HCT116 (cell line): ENCODE measurements around the gene PSMB4. TPM values are rescaled to one million over a fixed set of nuclear protein-coding genes. Genes with fewer than 3 reads are reported as not detected.

Source experiments
- ATAC-seq: fragments of 200-7000 bp; cut with Tn5 transposase; 2 replicates; pipeline ENCODE4 v1.9.1; 2020; ENCODE audit warnings: mild to moderate bottlenecking, moderate library complexity
- BruUV-seq: library from RNA; stranded (reverse); fragments of 400-500 nt; replicated peaks from 2 replicates; lab custom pipeline; 2021; lab: Mats Ljungman, UMichigan
- CTCF ChIA-PET: fragments of 300-600 bp; sonication (Branson Sonifier 250); formaldehyde crosslinking; loops from one replicate; lab custom pipeline; 2021; ENCODE audit warnings: antibody characterized with exemption; lab: Charles Lee
- POLR2A ChIA-PET: fragments of 300-600, 350-600 bp; sonication (Branson Sonifier 250); formaldehyde crosslinking; loops from one replicate; lab custom pipeline; 2021; ENCODE audit warnings: antibody characterized with exemption; lab: Charles Lee
- RAD21 ChIA-PET, 2 experiments: fragments of 300-600 bp; sonication (Branson Sonifier 250); formaldehyde crosslinking; loops; one replicate each; lab custom pipeline; 2023; ENCODE audit warnings: low total read pairs in 2 of 2; ENCODE audit not compliant: uncharacterized antibody in 2 of 2, unreplicated experiment in 2 of 2, low non-redundant PET in 1 of 2; lab: Charles Lee
- DNase-seq: peaks from one replicate; pipeline ENCODE4 v3.0.0-alpha.2; 2010; ENCODE audit warnings: low read depth, low spot score
- H2AFZ ChIP-seq: fragments of 200-600 bp; shearing (Covaris generic), sonication (generic); 2 replicates; pipeline ENCODE4 v1.6.1; 2017; ENCODE audit warnings: low read depth, mixed run types, mixed read lengths, antibody characterized with exemption, low read length; ENCODE audit not compliant: poor library complexity, severe bottlenecking
- H3K27ac ChIP-seq: 2 replicates; pipeline ENCODE4 v1.5.1; 2012; ENCODE audit warnings: low read depth, low read length
- H3K27me3 ChIP-seq: fragments of 200-600 bp; sonication (generic); 2 replicates; pipeline ENCODE4 v1.6.1; 2016; ENCODE audit warnings: mixed run types, low read length, mixed read lengths; ENCODE audit not compliant: insufficient read depth
- H3K36me3 ChIP-seq, 2 experiments: fragments of 200-500 bp in 1 of 2; fragments of 200-600 bp in 1 of 2; sonication (Bioruptor generic) in 1 of 2; sonication (generic) in 1 of 2; 2 replicates each; pipeline versions ENCODE4 v1.5.1 to v1.6.1; 2014 to 2016; ENCODE audit warnings: low read length in 2 of 2, inconsistent platforms in 1 of 2, mixed read lengths in 1 of 2, mixed run types in 1 of 2; ENCODE audit not compliant: insufficient read depth in 2 of 2, control insufficient read depth in 1 of 2
- H3K4me1 ChIP-seq, 2 experiments: fragments of 200-600 bp in 1 of 2; sonication (generic) in 1 of 2; 2 replicates each; pipeline versions ENCODE4 v1.5.1 to v1.6.1; 2012 to 2017; ENCODE audit warnings: low read length in 2 of 2, inconsistent platforms in 1 of 2, mild to moderate bottlenecking in 1 of 2, mixed read lengths in 1 of 2, mixed run types in 1 of 2, moderate library complexity in 1 of 2; ENCODE audit not compliant: insufficient read depth in 2 of 2, control insufficient read depth in 1 of 2
- H3K4me2 ChIP-seq: fragments of 200-600 bp; sonication (generic); 2 replicates; pipeline ENCODE4 v1.6.1; 2017; ENCODE audit warnings: mixed run types, low read length, mixed read lengths
- H3K4me3 ChIP-seq, 2 experiments: fragments of 200-600 bp in 1 of 2; sonication (generic) in 1 of 2; replicated peaks in 1 of 2; 2 replicates each; pipeline ENCODE4 v1.5.1; 2011 to 2016; ENCODE audit warnings: low read length in 2 of 2, control low read depth in 1 of 2, low read depth in 1 of 2, mild to moderate bottlenecking in 1 of 2, mixed read lengths in 1 of 2, mixed run types in 1 of 2
- H3K79me2 ChIP-seq: fragments of 200-600 bp; sonication (generic); 2 replicates; pipeline ENCODE4 v1.6.1; 2017; ENCODE audit warnings: mild to moderate bottlenecking, mixed run types, low read length, moderate library complexity, mixed read lengths; ENCODE audit not compliant: insufficient read depth
- H3K9ac ChIP-seq: fragments of 200-600 bp; sonication (generic); 2 replicates; pipeline ENCODE4 v1.6.1; 2016; ENCODE audit warnings: low read length, mixed read lengths
- H3K9me2 ChIP-seq: fragments of 200-600 bp; sonication (generic), shearing (Covaris generic); 2 replicates; pipeline ENCODE4 v1.6.1; 2017; ENCODE audit warnings: mixed run types, mild to moderate bottlenecking, moderate library complexity; ENCODE audit not compliant: insufficient read depth
- H3K9me3 ChIP-seq, 2 experiments: fragments of 200-500 bp in 1 of 2; fragments of 200-600 bp in 1 of 2; sonication (Bioruptor generic) in 1 of 2; sonication (generic) in 1 of 2; 2 replicates each; pipeline ENCODE4 v1.6.1; 2014 to 2017; ENCODE audit warnings: low read length in 2 of 2, mixed read lengths in 2 of 2, inconsistent platforms in 1 of 2, low read depth in 1 of 2, mild to moderate bottlenecking in 1 of 2, mixed run types in 1 of 2, moderate library complexity in 1 of 2; ENCODE audit not compliant: control insufficient read depth in 1 of 2, insufficient read depth in 1 of 2
- H4K20me1 ChIP-seq: fragments of 200-600 bp; sonication (generic), shearing (Covaris generic); 2 replicates; pipeline ENCODE4 v1.6.1; 2017; ENCODE audit warnings: mixed run types, mild to moderate bottlenecking, moderate library complexity; ENCODE audit not compliant: insufficient read depth
- CBX3 ChIP-seq: IDR thresholded peaks from 2 replicates; pipeline ENCODE4 v1.6.1; 2012; ENCODE audit warnings: low read depth
- CEBPB ChIP-seq: IDR thresholded peaks from 2 replicates; pipeline ENCODE4 v1.6.1; 2012; ENCODE audit warnings: low read depth
- CTCF ChIP-seq, 3 experiments: fragments of 200-600 bp in 1 of 3; sonication (generic) in 1 of 3; IDR thresholded peaks in 2 of 3; conservative IDR thresholded peaks in 1 of 3; 2 replicates each; pipeline ENCODE4 v1.5.1; 2012 to 2017; ENCODE audit warnings: low read depth in 2 of 3, low read length in 2 of 3, antibody characterized with exemption in 1 of 3, borderline replicate concordance in 1 of 3, control low read depth in 1 of 3, mild to moderate bottlenecking in 1 of 3, mixed read lengths in 1 of 3, mixed run types in 1 of 3, moderate library complexity in 1 of 3; ENCODE audit not compliant: insufficient read depth in 1 of 3
- EGR1 ChIP-seq: IDR thresholded peaks from 2 replicates; pipeline ENCODE4 v1.6.1; 2012; ENCODE audit warnings: low read depth
- ELF1 ChIP-seq: IDR thresholded peaks from 2 replicates; pipeline ENCODE4 v1.6.1; 2012; ENCODE audit warnings: low read depth, borderline replicate concordance
- EZH2phosphoT487 ChIP-seq: fragments of 200-600 bp; IDR thresholded peaks from 2 replicates; pipeline ENCODE4 v1.6.1; 2018; ENCODE audit warnings: antibody characterized with exemption, borderline replicate concordance
- FOSL1 ChIP-seq: IDR thresholded peaks from 2 replicates; pipeline ENCODE4 v1.6.1; 2012; ENCODE audit warnings: low read depth
- POLR2A ChIP-seq: IDR thresholded peaks from 2 replicates; pipeline ENCODE4 v1.7.0; 2011; ENCODE audit warnings: borderline replicate concordance; ENCODE audit not compliant: insufficient read depth, insufficient read length; ENCODE audit errors: extremely low read depth
- POLR2AphosphoS5 ChIP-seq: IDR thresholded peaks from 2 replicates; pipeline ENCODE4 v1.6.1; 2011; ENCODE audit warnings: mild to moderate bottlenecking, low read depth, low read length, moderate library complexity
- RAD21 ChIP-seq: IDR thresholded peaks from 2 replicates; pipeline ENCODE4 v1.6.1; 2012; ENCODE audit warnings: low read depth, mild to moderate bottlenecking
- REST ChIP-seq: IDR thresholded peaks from 2 replicates; pipeline ENCODE4 v1.6.1; 2012; ENCODE audit warnings: low read depth
- SIN3A ChIP-seq: IDR thresholded peaks from 2 replicates; pipeline ENCODE4 v1.6.1; 2012; ENCODE audit warnings: low read depth
- YY1 ChIP-seq: IDR thresholded peaks from 2 replicates; pipeline ENCODE4 v1.6.1; 2011; ENCODE audit warnings: low read length, low read depth, moderate library complexity, mild to moderate bottlenecking; ENCODE audit not compliant: insufficient replicate concordance; ENCODE audit errors: extremely low read depth
- ZFX ChIP-seq: fragments of 450-650 bp; IDR thresholded peaks from 2 replicates; pipeline ENCODE4 v1.6.1; 2017
- ZNF274 ChIP-seq: fragments of 200-500 bp; sonication (Bioruptor generic); IDR thresholded peaks from 2 replicates; pipeline ENCODE4 v1.6.1; 2014; ENCODE audit warnings: mild to moderate bottlenecking, low read depth, low read length, inconsistent platforms
- intact Hi-C: fragments of 100-400 bp; cut with micrococcal nuclease; formaldehyde crosslinking; loops from 2 replicates; pipeline ENCODE4 v1.10.0; 2022
- total RNA-seq: library from RNA; stranded (reverse); gene quantifications from one replicate; pipeline ENCODE4 v1.2.1, GENCODE V29; 2021; ENCODE audit not compliant: unreplicated experiment

The PSMB4 gene
- total RNA-seq, 1 experiment from 2014 or later: 341 TPM

- ChIA-PET POLR2A (no interaction called here), CTCF (interaction anchor here (1.0 to 1.2 kb wide), 2 partner anchors 13 to 117 kb away, joined by 4 to 5 read pairs; no protein-coding TSS in a partner anchor)
These were observed 18.7 kb downstream of the PSMB4 start for GRCh38 chr1:151418081-151418480.

GRCh38 chr1:151419819-151420218 is 20.4 kb downstream of the PSMB4 start:
- Histone ChIP-seq H3K4me3 (no peak overlapping the region), H3K27me3 (no peaks in the 10 kb centered on the region), H3K9me2 (no peaks in the 10 kb centered on the region), H3K4me1 (no peaks in the 10 kb centered on the region), H2AFZ (no peak overlapping the region), H3K9me3 (no peaks in the 10 kb centered on the region), H3K27ac (no peak overlapping the region), H3K9ac (no peak overlapping the region), H3K4me2 (no peak overlapping the region), H4K20me1 (no peaks in the 10 kb centered on the region), H3K79me2 (no peaks in the 10 kb centered on the region), H3K36me3 (peaks cover 31 to 36% of the 10 kb centered on the region in 2 experiments)
- ChIA-PET CTCF (no interaction called here), RAD21 (no interaction called here), POLR2A (no interaction called here)
- BruUV-seq: no TSS peak
- ATAC-seq (no peak), DNase-seq (no peak)
- intact Hi-C loops: no loop called here
- TF ChIP-seq POLR2A: no peak
- TF ChIP-seq ELF1: no peak
- no peak for TF ChIP-seq RAD21
- no peak for TF ChIP-seq REST
- no peak for TF ChIP-seq EGR1
- no peak for TF ChIP-seq CTCF (IDR thresholded peaks at IDR 0.05 in 2 of 3, conservative IDR thresholded peaks at IDR 0.05 in 1 of 3; ENCODE audit: borderline replicate concordance in 1 of 3, insufficient read depth in 1 of 3, low read depth in 2 of 3, low read length in 2 of 3)
- no peak for TF ChIP-seq SIN3A
- no peak for TF ChIP-seq CBX3

More at GRCh38 chr1:151418081-151418480, 18.7 kb downstream of the PSMB4 start:
- no peak overlapping the region for H2AFZ ChIP-seq
- H3K4me1 ChIP-seq: no peaks in the 10 kb centered on the region
- TF ChIP-seq ZFX (no peak), FOSL1 (no peak), ZNF274 (no peak), SIN3A (no peak), RAD21 (no peak), POLR2AphosphoS5 (no peak), CBX3 (no peak), YY1 (no peak), ELF1 (no peak), POLR2A (no peak), EZH2phosphoT487 (no peak), EGR1 (no peak), CEBPB (no peak)
- no peaks in the 10 kb centered on the region for H3K9me2 ChIP-seq
- H3K79me2 ChIP-seq: no peaks in the 10 kb centered on the region
- BruUV-seq: no TSS peak
- no peak overlapping the region for H3K27ac ChIP-seq
- H3K4me2 ChIP-seq: no peak overlapping the region
- no peaks in the 10 kb centered on the region for H4K20me1 ChIP-seq
- RAD21 ChIA-PET: interaction anchor here in 1 of 2 experiments (0.7 kb wide), 1 partner anchor 17 kb away, joined by 3 read pairs; no protein-coding TSS in a partner anchor
- no peak for ATAC-seq
- H3K27me3 ChIP-seq: no peaks in the 10 kb centered on the region
- H3K36me3 ChIP-seq: peaks cover 23 to 25% of the 10 kb centered on the region in 2 experiments
- no peak for DNase-seq
- H3K9me3 ChIP-seq: no peaks in the 10 kb centered on the region
- intact Hi-C loops: no loop called here
- no peak overlapping the region for H3K4me3 ChIP-seq
- no peak overlapping the region for H3K9ac ChIP-seq
